Spinal cord (tissue), 10 donors: ENCODE results near the gene SLX1A. TPM values are rescaled to one million over a fixed set of nuclear protein-coding genes. Genes with fewer than 3 reads are reported as not detected.
"Not testable (repeated sequence)": the region's sequence is repeated elsewhere in the genome, so short reads cannot be mapped to it uniquely, and the experiment has no call there.

ENCODE experiments used
- DNase-seq, 6 donors: peaks; one replicate each; pipeline versions ENCODE4 v3.0.0 to v3.0.0-alpha.2; 2013 to 2015; ENCODE audit warnings: low spot score in 6 of 6, low read depth in 4 of 6
- H3K27ac ChIP-seq: one replicate; pipeline ENCODE4 v1.5.1; 2013; ENCODE audit warnings: low read depth, low read length, control low read depth
- H3K27me3 ChIP-seq: one replicate; pipeline ENCODE4 v1.6.1; 2013; ENCODE audit warnings: low read length; ENCODE audit not compliant: control insufficient read depth, insufficient read depth
- H3K36me3 ChIP-seq: one replicate; pipeline ENCODE4 v1.6.1; 2013; ENCODE audit warnings: low read length; ENCODE audit not compliant: control insufficient read depth, insufficient read depth
- H3K4me1 ChIP-seq: one replicate; pipeline ENCODE4 v1.6.1; 2013; ENCODE audit warnings: low read length; ENCODE audit not compliant: control insufficient read depth, insufficient read depth
- H3K4me3 ChIP-seq: one replicate; pipeline ENCODE4 v1.5.1; 2013; ENCODE audit warnings: low read depth, low read length, control low read depth
- H3K9me3 ChIP-seq: one replicate; pipeline ENCODE4 v1.6.1; 2013; ENCODE audit warnings: low read length; ENCODE audit not compliant: control insufficient read depth, insufficient read depth
- WGBS: methylation state at CpG from one replicate; pipeline ENCODE4 v1.1.5; 2013; ENCODE audit warnings: missing lambda C conversion rate; ENCODE audit not compliant: insufficient coverage; 5-methylcytosine and 5-hydroxymethylcytosine counted together
- polyA plus RNA-seq, 2 donors: library from polyadenylated mRNA; unstranded; fragments of 120-200 nt; gene quantifications; one replicate each; pipeline ENCODE4 v1.2.1, GENCODE V29; 2013; ENCODE audit not compliant: insufficient read length in 2 of 2
- small RNA-seq: library from RNA; depleted of rRNA; stranded (forward); fragments of <200 nt; gene quantifications from one replicate; pipeline ENCODE3, GENCODE V24; 2014; ENCODE audit warnings: low replicate concordance
- total RNA-seq, 2 donors: library from RNA; depleted of rRNA in 1 of 2; stranded (reverse); fragments of 120-200 nt in 1 of 2; fragments of >200 nt in 1 of 2; gene quantifications; one replicate each; pipeline versions ENCODE4 v1.2.3 to v1.2.4, GENCODE V29; 2013 to 2014
- donor health status: healthy.

The SLX1A gene
- total and polyA plus RNA-seq, 4 donors: 4.5 to 47.2 (median 28.2) TPM

DNA sequence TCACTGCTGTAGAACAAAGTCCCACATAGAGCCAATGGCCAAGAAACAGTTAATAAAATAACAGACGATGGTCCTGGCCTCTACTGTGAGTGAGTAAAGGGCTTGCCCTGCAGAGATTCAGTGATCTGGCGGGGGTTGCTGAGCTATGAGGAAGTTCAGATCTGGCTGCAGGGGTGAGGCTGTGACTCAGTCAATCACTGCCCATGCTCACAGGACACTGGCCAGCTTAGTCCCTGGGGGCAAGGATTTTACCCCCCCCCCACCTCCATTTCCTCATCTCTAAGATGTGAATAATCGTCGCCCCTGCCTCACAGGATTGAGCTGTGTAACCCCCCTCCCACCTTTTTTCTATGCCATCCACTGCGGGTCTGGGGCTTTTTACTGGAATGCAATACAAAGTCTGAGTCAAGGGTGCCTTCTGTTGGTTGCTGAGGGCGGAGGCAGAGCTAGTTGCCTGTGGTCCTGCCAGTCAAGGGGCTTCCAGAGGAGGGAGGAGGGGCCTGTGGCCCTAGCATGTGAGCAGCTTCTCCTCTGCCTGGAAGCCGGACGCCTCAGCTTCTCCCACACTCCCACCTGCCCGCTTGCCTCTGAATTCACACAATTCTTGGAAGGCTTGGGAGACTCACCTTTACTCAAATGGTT is 13.5 kb downstream of the SLX1A start:
- DNase-seq, H3K9me3 ChIP-seq, H3K36me3 ChIP-seq, H3K4me3 ChIP-seq, H3K27me3 ChIP-seq, H3K27ac ChIP-seq, H3K4me1 ChIP-seq: not testable (repeated sequence)
- no CpG with 5 or more reads among the region's 9 CpGs for WGBS

- H3K4me3 ChIP-seq, H3K9me3 ChIP-seq, H3K27ac ChIP-seq, H3K4me1 ChIP-seq, H3K36me3 ChIP-seq, DNase-seq, H3K27me3 ChIP-seq: not testable (repeated sequence)
- WGBS: no CpG with 5 or more reads among the region's 6 CpGs
Measured at GRCh38 chr16:30209032-30209431, 15.4 kb downstream of the SLX1A start.

GRCh38 chr16:30211414-30211813 is 17.7 kb downstream of the SLX1A start:
- DNase-seq, H3K4me1 ChIP-seq, H3K27ac ChIP-seq, H3K4me3 ChIP-seq, H3K36me3 ChIP-seq, H3K27me3 ChIP-seq, H3K9me3 ChIP-seq: not testable (repeated sequence)
- no CpG with 5 or more reads among the region's 4 CpGs for WGBS

DNA sequence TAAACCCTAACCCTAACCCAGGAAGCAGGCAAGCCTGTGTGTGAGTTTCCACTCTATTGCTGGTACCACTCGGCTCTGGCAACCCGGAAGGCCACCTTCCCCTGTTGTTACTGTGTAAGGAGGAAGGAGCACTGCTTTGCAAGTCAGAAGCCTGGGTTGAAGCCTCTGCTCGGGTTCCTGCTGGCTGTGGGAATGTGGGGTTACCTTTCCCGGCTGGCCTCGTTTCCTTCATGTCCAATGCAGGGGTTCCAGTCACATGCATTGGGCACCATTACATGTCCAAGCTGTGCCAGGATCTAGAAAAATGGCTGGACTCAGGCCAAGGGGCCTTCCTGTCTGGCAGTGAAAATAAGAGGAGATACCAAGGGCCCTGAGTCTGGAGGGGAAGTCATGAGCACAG is 23.4 kb downstream of the SLX1A start:
- H3K27me3 ChIP-seq, DNase-seq, H3K27ac ChIP-seq, H3K36me3 ChIP-seq, H3K9me3 ChIP-seq, H3K4me1 ChIP-seq, H3K4me3 ChIP-seq: not testable (repeated sequence)
- no CpG with 5 or more reads among the region's 5 CpGs for WGBS

Small RNA genes lying within 50 kb of the gene (small RNA-seq; reads per million reads assigned to genes)
- gene AC106782.4: not detected

Other genes with a start within 250 kb of the SLX1A start
- gene TMEM219, start 231.8 kb upstream of the SLX1A start, total RNA-seq: 10 to 100 TPM; 32.5 to 83.1 TPM
- 10 to 100 TPM; 83.5 to 91.4 TPM for gene TMEM219, start 231.8 kb upstream of the SLX1A start, polyA plus RNA-seq
- gene TAOK2, start 220.0 kb upstream of the SLX1A start, total RNA-seq: 10 to 100 TPM; 42.2 to 52.3 TPM
- 10 to 100 TPM; 80.6 to 87.1 TPM for gene TAOK2, start 220.0 kb upstream of the SLX1A start, polyA plus RNA-seq
- gene HIRIP3, start 198.3 kb upstream of the SLX1A start, total RNA-seq: 10 to 100 TPM; 12.2 to 13.7 TPM
- 10 to 100 TPM; 26.2 to 28.8 TPM for gene HIRIP3, start 198.3 kb upstream of the SLX1A start, polyA plus RNA-seq
- 10 to 100 TPM; 24.9 to 50.6 TPM for gene INO80E, start 197.6 kb upstream of the SLX1A start, total RNA-seq
- 10 to 100 TPM; 66.4 to 70.9 TPM for gene INO80E, start 197.6 kb upstream of the SLX1A start, polyA plus RNA-seq
- 10 to 100 TPM in 1 of 2 donors, 1 to 10 TPM in 1; 7.6 to 14.8 TPM for gene DOC2A, start 182.8 kb upstream of the SLX1A start, total RNA-seq
- 10 to 100 TPM; 60.4 to 61.6 TPM for gene DOC2A, start 182.8 kb upstream of the SLX1A start, polyA plus RNA-seq
- not detected for gene C16orf92, start 170.7 kb upstream of the SLX1A start, total RNA-seq
- gene C16orf92, start 170.7 kb upstream of the SLX1A start, polyA plus RNA-seq: 1 to 10 TPM in 1 of 2 donors, under 1 TPM in 1; 0.76 to 2.0 TPM
- 10 to 100 TPM; 10.2 to 19.2 TPM for gene TLCD3B, start 162.6 kb upstream of the SLX1A start, total RNA-seq
- 100 to 1,000 TPM; 119 to 136 TPM for gene TLCD3B, start 162.6 kb upstream of the SLX1A start, polyA plus RNA-seq
- gene ALDOA, start 128.1 kb upstream of the SLX1A start, total RNA-seq: 100 to 1,000 TPM; 264 to 594 TPM
- gene ALDOA, start 128.1 kb upstream of the SLX1A start, polyA plus RNA-seq: 100 to 1,000 TPM; 832 to 849 TPM
- gene PPP4C, start 117.9 kb upstream of the SLX1A start, total RNA-seq: 10 to 100 TPM; 51.6 to 59.6 TPM
- gene PPP4C, start 117.9 kb upstream of the SLX1A start, polyA plus RNA-seq: 100 to 1,000 TPM in 1 of 2 donors, 10 to 100 TPM in 1; 96.0 to 104 TPM
- gene TBX6, start 102.0 kb upstream of the SLX1A start, total RNA-seq: under 1 TPM; 0.20 to 0.99 TPM
- 1 to 10 TPM; 1.0 to 2.7 TPM for gene TBX6, start 102.0 kb upstream of the SLX1A start, polyA plus RNA-seq
- 10 to 100 TPM; 30.6 to 40.9 TPM for gene YPEL3, start 97.7 kb upstream of the SLX1A start, total RNA-seq
- gene YPEL3, start 97.7 kb upstream of the SLX1A start, polyA plus RNA-seq: 100 to 1,000 TPM; 131 to 142 TPM
- gene GDPD3, start 80.3 kb upstream of the SLX1A start, total RNA-seq: 1 to 10 TPM; 1.2 to 4.8 TPM
- gene GDPD3, start 80.3 kb upstream of the SLX1A start, polyA plus RNA-seq: 10 to 100 TPM in 1 of 2 donors, 1 to 10 TPM in 1; 6.8 to 10.9 TPM
- 10 to 100 TPM; 25.0 to 42.2 TPM for gene MAPK3, start 70.7 kb upstream of the SLX1A start, total RNA-seq
- 100 to 1,000 TPM; 136 to 144 TPM for gene MAPK3, start 70.7 kb upstream of the SLX1A start, polyA plus RNA-seq
- 10 to 100 TPM; 13.8 to 25.8 TPM for gene CORO1A, start 10.3 kb upstream of the SLX1A start, total RNA-seq
- gene CORO1A, start 10.3 kb upstream of the SLX1A start, polyA plus RNA-seq: 10 to 100 TPM; 44.8 to 50.6 TPM
- gene BOLA2B, start 209 bp upstream of the SLX1A start, total RNA-seq: 100 to 1,000 TPM in 1 of 2 donors, 10 to 100 TPM in 1; 10.1 to 102 TPM
- gene BOLA2B, start 209 bp upstream of the SLX1A start, polyA plus RNA-seq: 10 to 100 TPM; 37.8 to 45.9 TPM
- 10 to 100 TPM in 1 of 2 donors, 1 to 10 TPM in 1; 1.5 to 17.4 TPM for gene SULT1A3, start 5.4 kb downstream of the SLX1A start, total RNA-seq
- gene SULT1A3, start 5.4 kb downstream of the SLX1A start, polyA plus RNA-seq: 10 to 100 TPM; 16.9 to 21.3 TPM
- gene NPIPB13, start 54.6 kb downstream of the SLX1A start, total RNA-seq: 1 to 10 TPM; 3.0 to 4.3 TPM
- 10 to 100 TPM in 1 of 2 donors, 1 to 10 TPM in 1; 5.6 to 32.5 TPM for gene NPIPB13, start 54.6 kb downstream of the SLX1A start, polyA plus RNA-seq
- 10 to 100 TPM; 26.7 to 49.9 TPM for gene CD2BP2, start 161.4 kb downstream of the SLX1A start, total RNA-seq
- 10 to 100 TPM; 60.6 to 63.9 TPM for gene CD2BP2, start 161.4 kb downstream of the SLX1A start, polyA plus RNA-seq
- gene TBC1D10B, start 176.6 kb downstream of the SLX1A start, total RNA-seq: 10 to 100 TPM; 26.0 to 31.4 TPM
- 10 to 100 TPM; 65.9 to 74.1 TPM for gene TBC1D10B, start 176.6 kb downstream of the SLX1A start, polyA plus RNA-seq
- 1 to 10 TPM; 3.0 to 3.4 TPM for gene MYL11, start 180.9 kb downstream of the SLX1A start, total RNA-seq
- 10 to 100 TPM in 1 of 2 donors, 1 to 10 TPM in 1; 1.4 to 11.4 TPM for gene MYL11, start 180.9 kb downstream of the SLX1A start, polyA plus RNA-seq
- gene SEPTIN1, start 188.7 kb downstream of the SLX1A start, total RNA-seq: under 1 TPM; 0.10 to 0.44 TPM
- 1 to 10 TPM; 5.0 to 5.9 TPM for gene SEPTIN1, start 188.7 kb downstream of the SLX1A start, polyA plus RNA-seq
- 10 to 100 TPM in 1 of 2 donors, 1 to 10 TPM in 1; 9.5 to 12.1 TPM for gene ZNF48, start 201.5 kb downstream of the SLX1A start, total RNA-seq
- gene ZNF48, start 201.5 kb downstream of the SLX1A start, polyA plus RNA-seq: 10 to 100 TPM; 18.6 to 19.2 TPM
- gene ZNF771, start 213.7 kb downstream of the SLX1A start, total RNA-seq: 10 to 100 TPM in 1 of 2 donors, 1 to 10 TPM in 1; 8.1 to 13.5 TPM
- gene ZNF771, start 213.7 kb downstream of the SLX1A start, polyA plus RNA-seq: 10 to 100 TPM; 19.3 to 20.5 TPM
- 10 to 100 TPM; 18.1 to 23.0 TPM for gene DCTPP1, start 236.2 kb downstream of the SLX1A start, total RNA-seq
- 10 to 100 TPM; 47.6 to 49.5 TPM for gene DCTPP1, start 236.2 kb downstream of the SLX1A start, polyA plus RNA-seq